Activated gamma-delta T cell treated with anti-CD3 and anti-CD28 coated beads, Interleukin-2, amount 50 U/mL, for 16 hours (primary cell): ENCODE measurements around the gene RNF167.
A peak's percentile ranks its signal among the peaks of the same experiment; 100 is the strongest.

Experiments
- DNase-seq: peaks from one replicate; pipeline ENCODE4 v3.0.0-alpha.2; 2020; ENCODE audit warnings: low read depth

Gene RNF167

GRCh38 chr17:4939796-4940554, at the start of gene RNF167, which contains the start of gene SLC25A11:
TSS of gene RNF167 (plus strand) at chr17:4940268. CDS start at chr17:4940910, 642 bp downstream.
TSS of gene SLC25A11 (minus strand) at chr17:4940046. CDS start at chr17:4939910, 136 bp downstream.
- peak; percentile 91 for DNase-seq

- DNase-seq: no peak
Observed at GRCh38 chr17:4891411-4892410, 48.4 kb upstream of the RNF167 start.

- DNase-seq: no peak
Observed at GRCh38 chr17:4892499-4893221, 47.4 kb upstream of the RNF167 start.

GRCh38 chr17:4893272-4893671, 46.8 kb upstream of the RNF167 start:
- DNase-seq: no peak

- DNase-seq: no peak
Observed at GRCh38 chr17:4893721-4894560, 46.1 kb upstream of the RNF167 start.

- DNase-seq: no peak
Observed at GRCh38 chr17:4895121-4895520, 44.9 kb upstream of the RNF167 start.

GRCh38 chr17:4895657-4896331, 44.3 kb upstream of the RNF167 start:
- DNase-seq: no peak

GRCh38 chr17:4896332-4897197, 43.5 kb upstream of the RNF167 start:
- DNase-seq: no peak

GRCh38 chr17:4897198-4897687, 42.8 kb upstream of the RNF167 start:
- DNase-seq: no peak

- DNase-seq: no peak
Observed at GRCh38 chr17:4897785-4898184, 42.3 kb upstream of the RNF167 start.

- no peak for DNase-seq
Observed at GRCh38 chr17:4898351-4898750, 41.7 kb upstream of the RNF167 start.

- DNase-seq: no peak
Observed at GRCh38 chr17:4898927-4899326, 41.1 kb upstream of the RNF167 start.

- peak; percentile 93 for DNase-seq
Observed at GRCh38 chr17:4899341-4900230, 40.5 kb upstream of the RNF167 start, which contains the start of gene C17orf107. TSS of gene C17orf107 (plus strand) at chr17:4899536. CDS start at chr17:4899763, 227 bp downstream.

GRCh38 chr17:4900231-4901107, 39.6 kb upstream of the RNF167 start:
- peak; percentile 29 for DNase-seq

GRCh38 chr17:4901108-4901647, 38.9 kb upstream of the RNF167 start:
- DNase-seq: no peak

GRCh38 chr17:4901648-4902344, 38.3 kb upstream of the RNF167 start:
- no peak for DNase-seq
